Measurements from ENCODE around the gene TAF11L3. TPM values are rescaled to one million over a fixed set of nuclear protein-coding genes. Genes with fewer than 3 reads are reported as not detected.
"Not testable (repeated sequence)": the region's sequence is repeated elsewhere in the genome, so short reads cannot be mapped to it uniquely, and the experiment has no call there.

TAF11L3 gene
- total RNA-seq (not detected), polyA plus RNA-seq (not detected)
- long read RNA-seq, donor 1: 0 reads
- long read RNA-seq, donor 2: 0 reads
- long read RNA-seq, donor 3: 0 reads
- long read RNA-seq, donor 4: 0 reads
- long read RNA-seq, donor 5: 0 reads

GRCh38 chr5:17518067-17518466 is at the start of gene TAF11L3:
Gene TAF11L3, plus strand, starts transcription at chr5:17518367.
- DNase-seq; H3K4me1 ChIP-seq (ENCODE audit: control insufficient read depth in 5 of 5, insufficient read depth in 5 of 5, low read length in 5 of 5); H3K36me3 ChIP-seq (ENCODE audit: control insufficient read depth in 4 of 4, insufficient read depth in 4 of 4, low read length in 4 of 4); H3K4me3 ChIP-seq; ATAC-seq (ENCODE audit: insufficient read depth, low FRiP score); H3K9me3 ChIP-seq (ENCODE audit: control insufficient read depth in 4 of 4, insufficient read depth in 3 of 4, low read length in 3 of 4); H3K27ac ChIP-seq (ENCODE audit: low read depth in 1 of 2, low read length in 1 of 2); H3K9ac ChIP-seq (ENCODE audit: insufficient read depth in 1 of 2, low read length in 2 of 2); H3K27me3 ChIP-seq (ENCODE audit: control insufficient read depth in 3 of 3, insufficient read depth in 3 of 3, low read length in 2 of 3): not testable (repeated sequence)
- no CpG with 5 or more reads among the region's 15 CpGs for WGBS, 2 donors

- no peaks in the 10 kb centered on the region for H3K4me1 ChIP-seq (ENCODE audit: control insufficient read depth in 5 of 5, insufficient read depth in 5 of 5, low read length in 5 of 5)
- ATAC-seq (ENCODE audit: insufficient read depth, low FRiP score) (no peak), DNase-seq (no peak)
- no peak overlapping the region for H3K9ac ChIP-seq (ENCODE audit: insufficient read depth in 1 of 2, low read length in 2 of 2)
- no peak overlapping the region for H3K4me3 ChIP-seq
- no peaks in the 10 kb centered on the region for H3K27me3 ChIP-seq (ENCODE audit: control insufficient read depth in 3 of 3, insufficient read depth in 3 of 3, low read length in 2 of 3)
- H3K9me3 ChIP-seq (ENCODE audit: control insufficient read depth in 4 of 4, insufficient read depth in 3 of 4, low read length in 3 of 4): no peaks in the 10 kb centered on the region
- H3K27ac ChIP-seq (ENCODE audit: low read depth in 1 of 2, low read length in 1 of 2): no peak overlapping the region
- TF ChIP-seq CTCF (IDR thresholded peaks at IDR 0.05; ENCODE audit: control extremely low read depth, extremely low read depth): no peak
- H3K36me3 ChIP-seq (ENCODE audit: control insufficient read depth in 4 of 4, insufficient read depth in 4 of 4, low read length in 4 of 4): no peaks in the 10 kb centered on the region
These were observed 48.1 kb upstream of the TAF11L3 start for GRCh38 chr5:17470064-17470463.

- not testable (repeated sequence) for H3K27ac ChIP-seq (ENCODE audit: low read depth in 1 of 2, low read length in 1 of 2); H3K9me3 ChIP-seq (ENCODE audit: control insufficient read depth in 4 of 4, insufficient read depth in 3 of 4, low read length in 3 of 4); ATAC-seq (ENCODE audit: insufficient read depth, low FRiP score); H3K9ac ChIP-seq (ENCODE audit: insufficient read depth in 1 of 2, low read length in 2 of 2); H3K36me3 ChIP-seq (ENCODE audit: control insufficient read depth in 4 of 4, insufficient read depth in 4 of 4, low read length in 4 of 4); H3K27me3 ChIP-seq (ENCODE audit: control insufficient read depth in 3 of 3, insufficient read depth in 3 of 3, low read length in 2 of 3); H3K4me1 ChIP-seq (ENCODE audit: control insufficient read depth in 5 of 5, insufficient read depth in 5 of 5, low read length in 5 of 5); H3K4me3 ChIP-seq; DNase-seq
These were observed 43.1 kb upstream of the TAF11L3 start for GRCh38 chr5:17475064-17475463.

GRCh38 chr5:17477043-17477442 is 41.1 kb upstream of the TAF11L3 start:
- no peak for ATAC-seq (ENCODE audit: insufficient read depth, low FRiP score)
- TF ChIP-seq CTCF (IDR thresholded peaks at IDR 0.05; ENCODE audit: control extremely low read depth, extremely low read depth): no peak

More at GRCh38 chr5:17477043-17477442, 41.1 kb upstream of the TAF11L3 start:
- 73 to 94% methylated on average over 3 of the region's 3 CpGs for WGBS, 2 donors
- Histone ChIP-seq H3K36me3 (ENCODE audit: control insufficient read depth in 4 of 4, insufficient read depth in 4 of 4, low read length in 4 of 4) (no peaks in the 10 kb centered on the region), H3K4me1 (ENCODE audit: control insufficient read depth in 5 of 5, insufficient read depth in 5 of 5, low read length in 5 of 5) (no peaks in the 10 kb centered on the region), H3K4me3 (no peak overlapping the region), H3K27me3 (ENCODE audit: control insufficient read depth in 3 of 3, insufficient read depth in 3 of 3, low read length in 2 of 3) (no peaks in the 10 kb centered on the region), H3K9me3 (ENCODE audit: control insufficient read depth in 4 of 4, insufficient read depth in 3 of 4, low read length in 3 of 4) (no peaks in the 10 kb centered on the region), H3K9ac (ENCODE audit: insufficient read depth in 1 of 2, low read length in 2 of 2) (no peak overlapping the region), H3K27ac (ENCODE audit: low read depth in 1 of 2, low read length in 1 of 2) (no peak overlapping the region)
- DNase-seq: no peak
